CD4-positive, alpha-beta memory T cell (primary cell): ENCODE results near the gene MGAT4A. TPM values are rescaled to one million over a fixed set of nuclear protein-coding genes. Genes with fewer than 3 reads are reported as not detected.

Source experiments
- CTCF ChIA-PET: fragments of 350-600 bp; sonication (Branson Sonifier 250); formaldehyde crosslinking; loops from one replicate; lab custom pipeline; 2021; ENCODE audit warnings: inconsistent platforms; ENCODE audit not compliant: partially characterized antibody; lab: Charles Lee
- POLR2A ChIA-PET: fragments of 350-600 bp; sonication (Branson Sonifier 250); formaldehyde crosslinking; loops from one replicate; lab custom pipeline; 2021; ENCODE audit not compliant: partially characterized antibody; lab: Charles Lee
- DNase-seq, 5 donors: peaks; one replicate each; pipeline versions ENCODE4 v3.0.0 to v3.0.0-alpha.2; 2020 to 2022; ENCODE audit warnings: mixed read lengths in 1 of 5
- H3K27ac ChIP-seq: one replicate; pipeline ENCODE4 v1.7.0; 2013; ENCODE audit warnings: low read depth, low read length
- H3K27me3 ChIP-seq: 2 replicates; pipeline ENCODE4 v1.7.0; 2013; ENCODE audit warnings: mild to moderate bottlenecking, low read length, moderate library complexity; ENCODE audit not compliant: insufficient read depth
- H3K36me3 ChIP-seq: 2 replicates; pipeline ENCODE4 v1.7.0; 2013; ENCODE audit warnings: mild to moderate bottlenecking, low read length, moderate library complexity; ENCODE audit not compliant: insufficient read depth
- H3K4me1 ChIP-seq: 2 replicates; pipeline ENCODE4 v1.7.0; 2013; ENCODE audit warnings: mild to moderate bottlenecking, low read length, moderate library complexity; ENCODE audit not compliant: insufficient read depth
- H3K4me3 ChIP-seq, 2 donors: one replicate each; pipeline ENCODE4 v1.7.0; 2013; ENCODE audit warnings: low read length in 2 of 2, mild to moderate bottlenecking in 1 of 2
- H3K9me3 ChIP-seq, 2 donors: one replicate each; pipeline ENCODE4 v1.7.0; 2013; ENCODE audit warnings: low read length in 2 of 2, control low read depth in 1 of 2; ENCODE audit not compliant: control insufficient read depth in 1 of 2
- H3K27ac Mint-ChIP-seq, 7 donors: one replicate each; pipeline ENCODE4 v1.8.0; 2020 to 2021; ENCODE audit warnings: mixed read lengths in 7 of 7, mild to moderate bottlenecking in 6 of 7, inconsistent platforms in 3 of 7, moderate library complexity in 3 of 7
- H3K27me3 Mint-ChIP-seq, 2 donors: one replicate each; pipeline ENCODE4 v1.8.0; 2020 to 2021; ENCODE audit warnings: mixed read lengths in 2 of 2
- H3K36me3 Mint-ChIP-seq, 2 donors: one replicate each; pipeline ENCODE4 v1.8.0; 2020 to 2021; ENCODE audit warnings: mixed read lengths in 2 of 2, inconsistent platforms in 1 of 2, mild to moderate bottlenecking in 1 of 2
- H3K4me1 Mint-ChIP-seq, 4 donors: one replicate each; pipeline ENCODE4 v1.8.0; 2020 to 2021; ENCODE audit warnings: mixed read lengths in 4 of 4, mild to moderate bottlenecking in 1 of 4
- H3K4me3 Mint-ChIP-seq, 8 donors: one replicate each; pipeline ENCODE4 v1.8.0; 2020 to 2021; ENCODE audit warnings: mixed read lengths in 8 of 8, mild to moderate bottlenecking in 7 of 8, moderate library complexity in 6 of 8, inconsistent platforms in 3 of 8
- H3K9me3 Mint-ChIP-seq, 8 donors: one replicate each; pipeline ENCODE4 v1.8.0; 2020 to 2021; ENCODE audit warnings: mixed read lengths in 8 of 8, mild to moderate bottlenecking in 5 of 8, inconsistent platforms in 3 of 8, moderate library complexity in 1 of 8
- intact Hi-C: fragments of 100-400 bp; cut with micrococcal nuclease; formaldehyde crosslinking; loops from one replicate; pipeline ENCODE4 v1.15.1; 2023
- polyA plus RNA-seq, 2 donors: library from polyadenylated mRNA; unstranded; fragments of 300-500 nt; fragmentation: Illumina TruSeq; gene quantifications; one replicate each; pipeline ENCODE4 v1.2.3, GENCODE V29; 2021
- total RNA-seq, 2 experiments: library from RNA; stranded (reverse); gene quantifications; one replicate each; pipeline ENCODE4 v1.2.3, GENCODE V29; 2021

The MGAT4A gene
- total and polyA plus RNA-seq, 4 experiments from 2014 or later, result 223 to 336 (median 263) TPM

DNA sequence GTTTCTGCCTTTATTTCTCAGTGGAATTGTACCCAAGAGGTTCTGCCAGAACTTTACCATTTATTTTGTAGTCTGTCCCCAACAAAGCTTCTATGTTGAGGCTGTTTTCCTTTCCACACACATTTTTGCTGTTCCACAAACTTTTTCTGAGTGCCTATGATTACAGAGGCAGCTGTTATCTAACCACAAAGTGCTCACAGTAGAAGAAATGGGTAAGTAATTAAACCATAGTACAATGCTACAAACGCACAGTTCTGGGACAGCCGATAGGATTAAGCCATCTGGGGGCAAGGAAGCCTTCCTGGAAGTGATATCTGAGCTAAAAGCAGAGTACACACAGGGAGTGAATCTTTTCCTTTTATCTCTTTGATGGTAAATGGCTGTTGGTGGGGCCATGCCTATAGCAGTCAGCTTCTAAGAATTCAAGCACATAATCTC lies 3.9 kb upstream of the MGAT4A start:
- DNase-seq, result no peak
- H3K27me3 Mint-ChIP-seq, result no peaks in the 10 kb centered on the region
- peaks cover 72% of the 10 kb centered on the region for H3K4me1 ChIP-seq
- H3K36me3 ChIP-seq, result no peaks in the 10 kb centered on the region
- H3K9me3 ChIP-seq, result no peaks in the 10 kb centered on the region
- peak overlapping the region in 1 of 2 donors; percentile 1 for H3K4me3 ChIP-seq
- H3K4me1 Mint-ChIP-seq, result peaks cover 50 to 79% (median 62%) of the 10 kb centered on the region in 4 donors
- peak overlapping the region; percentile 47 to 98 (median 96) for H3K27ac Mint-ChIP-seq
- peaks cover 0 to 14% of the 10 kb centered on the region in 2 donors for H3K36me3 Mint-ChIP-seq
- H3K9me3 Mint-ChIP-seq, result no peaks in the 10 kb centered on the region
- H3K27ac ChIP-seq, result peak overlapping the region; percentile 95
- CTCF ChIA-PET, result interaction anchor here (0.8 to 2.8 kb wide), 6 partner anchors 13 to 103 kb away, joined by 3 to 12 read pairs (median 4); no protein-coding TSS in a partner anchor
- POLR2A ChIA-PET, result interaction anchor here (1.0 to 16.8 kb wide), 7 partner anchors 9 to 92 kb away, joined by 3 to 565 read pairs (median 209); no protein-coding TSS in a partner anchor
- intact Hi-C loops, result loop anchor here (1.0 kb wide), 1 partner anchor 36 kb away; no protein-coding TSS in a partner anchor
- no peaks in the 10 kb centered on the region for H3K27me3 ChIP-seq
- H3K4me3 Mint-ChIP-seq, result peak overlapping the region; percentile 69 to 97 (median 91)

DNA sequence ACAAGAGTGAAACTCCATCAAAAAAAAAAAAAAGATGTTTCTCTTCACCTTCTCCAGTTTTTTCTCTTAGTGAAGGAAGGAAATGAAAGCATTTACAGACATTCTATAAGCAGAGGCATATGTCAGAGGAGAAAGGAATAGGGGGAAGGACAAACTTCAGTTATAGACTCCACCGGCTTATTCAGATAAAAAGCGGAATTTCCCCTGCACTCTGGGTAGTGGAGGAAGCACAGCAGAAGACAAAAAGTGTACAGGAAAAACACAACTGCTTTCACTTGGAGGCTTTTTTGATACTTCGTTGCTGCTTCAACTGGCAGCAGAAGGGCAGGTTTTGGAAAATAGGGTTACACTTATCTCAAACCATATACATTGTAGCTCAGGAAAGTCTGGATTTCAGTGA lies 3.2 kb upstream of the MGAT4A start:
- H3K4me1 ChIP-seq, result peaks cover 72% of the 10 kb centered on the region
- H3K36me3 Mint-ChIP-seq, result peaks cover 0 to 21% of the 10 kb centered on the region in 2 donors
- no peaks in the 10 kb centered on the region for H3K9me3 ChIP-seq
- peaks cover 50 to 83% (median 62%) of the 10 kb centered on the region in 4 donors for H3K4me1 Mint-ChIP-seq
- peak overlapping the region; percentile 74 to 97 (median 92) for H3K4me3 Mint-ChIP-seq
- peak overlapping the region; percentile 95 for H3K27ac ChIP-seq
- CTCF ChIA-PET, result interaction anchor here (1.6 to 2.8 kb wide), 5 partner anchors 24 to 103 kb away, joined by 3 to 12 read pairs (median 5); no protein-coding TSS in a partner anchor
- H3K27me3 Mint-ChIP-seq, result no peaks in the 10 kb centered on the region
- no peaks in the 10 kb centered on the region for H3K36me3 ChIP-seq
- POLR2A ChIA-PET, result interaction anchor here (1.2 to 16.8 kb wide), 6 partner anchors 10 to 93 kb away, joined by 7 to 565 read pairs (median 238); no protein-coding TSS in a partner anchor
- peak in 2 of 5 donors; percentile 51 to 73 for DNase-seq
- no peaks in the 10 kb centered on the region for H3K27me3 ChIP-seq
- H3K4me3 ChIP-seq, result peak overlapping the region in 1 of 2 donors; percentile 1
- peak overlapping the region; percentile 91 to 98 (median 96) for H3K27ac Mint-ChIP-seq
- H3K9me3 Mint-ChIP-seq, result no peaks in the 10 kb centered on the region
- intact Hi-C loops, result loop anchor here (1.0 kb wide), 1 partner anchor 37 kb away; no protein-coding TSS in a partner anchor

DNA sequence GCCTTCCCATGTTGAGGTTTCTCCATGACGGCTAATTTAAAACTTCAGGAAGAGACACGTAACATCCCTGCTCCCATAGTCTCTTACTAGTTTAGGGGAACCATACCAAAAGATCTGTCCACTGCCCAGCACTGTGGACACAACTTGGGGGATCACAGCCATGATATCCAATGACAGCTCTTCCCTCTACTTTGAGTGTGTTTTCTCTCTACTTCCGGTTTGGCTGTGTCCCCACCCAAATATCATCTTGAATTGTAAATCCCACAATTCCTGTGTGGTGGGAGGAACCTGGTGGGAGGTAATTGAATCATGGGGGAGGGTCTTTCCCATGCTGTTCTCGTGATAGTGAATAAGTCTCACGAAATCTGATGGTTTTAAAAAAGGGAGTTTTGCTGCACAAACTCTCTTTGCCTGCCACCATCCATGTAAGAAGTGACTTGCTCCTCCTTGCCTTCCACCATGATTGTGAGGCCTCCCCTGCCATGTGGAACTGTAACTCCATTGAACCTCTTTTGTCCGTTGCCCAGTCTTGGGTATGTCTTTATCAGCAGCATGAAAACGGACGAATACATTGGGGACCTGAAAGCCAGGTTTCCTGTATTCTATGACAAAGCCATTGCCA lies 1.6 kb upstream of the MGAT4A start:
- ChIA-PET POLR2A (interaction anchor here (0.5 to 16.8 kb wide), 15 partner anchors 9 to 124 kb away, joined by 3 to 565 read pairs (median 23); partner anchors contain the start of genes COA5 and UNC50), CTCF (interaction anchor here (0.9 to 5.0 kb wide), 8 partner anchors 9 to 100 kb away, joined by 3 to 51 read pairs (median 4); no protein-coding TSS in a partner anchor)
- Mint-ChIP-seq H3K4me3 (peak overlapping the region; percentile 90 to 97 (median 94)), H3K27ac (peak overlapping the region; percentile 95 to 98 (median 97)), H3K36me3 (peaks cover 0 to 28% of the 10 kb centered on the region in 2 donors), H3K27me3 (no peaks in the 10 kb centered on the region), H3K4me1 (peaks cover 44 to 80% (median 54%) of the 10 kb centered on the region in 4 donors), H3K9me3 (no peaks in the 10 kb centered on the region)
- H3K9me3 ChIP-seq, result no peaks in the 10 kb centered on the region
- no peaks in the 10 kb centered on the region for H3K27me3 ChIP-seq
- peak overlapping the region; percentile 15 to 67 for H3K4me3 ChIP-seq
- intact Hi-C loops, result no loop called here
- DNase-seq, result no peak
- no peaks in the 10 kb centered on the region for H3K36me3 ChIP-seq
- peaks cover 72% of the 10 kb centered on the region for H3K4me1 ChIP-seq
- H3K27ac ChIP-seq, result peak overlapping the region; percentile 95

DNA sequence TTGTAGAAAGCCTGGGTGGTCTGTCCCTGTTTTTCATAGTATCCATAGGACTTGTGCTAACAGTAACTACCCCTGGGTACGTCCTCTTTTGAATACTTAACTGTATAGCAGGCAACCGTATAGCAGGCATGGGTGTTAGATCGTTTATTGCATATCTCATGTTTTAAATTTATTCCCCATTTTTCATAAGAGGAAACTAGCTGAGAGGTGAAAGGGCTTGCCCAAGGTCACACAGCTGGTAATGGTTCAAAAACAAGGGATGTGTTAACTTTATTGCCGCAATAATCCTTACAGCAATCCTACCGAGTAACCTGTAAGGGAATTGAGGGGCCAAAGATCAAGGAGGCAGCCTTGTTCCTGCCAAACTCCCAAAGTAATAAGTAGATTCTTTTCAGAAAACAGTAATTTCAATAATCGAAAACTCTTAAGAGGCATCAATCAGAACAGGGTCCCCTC lies 990 bp upstream of the MGAT4A start:
- DNase-seq, result no peak
- no peaks in the 10 kb centered on the region for H3K9me3 Mint-ChIP-seq
- ChIA-PET POLR2A (interaction anchor here (1.1 to 16.8 kb wide), 17 partner anchors 10 to 123 kb away, joined by 3 to 565 read pairs (median 13); partner anchors contain the start of genes COA5 and UNC50), CTCF (interaction anchor here (0.7 to 5.0 kb wide), 6 partner anchors 10 to 91 kb away, joined by 3 to 51 read pairs (median 5); no protein-coding TSS in a partner anchor)
- Histone ChIP-seq H3K4me1 (peaks cover 72% of the 10 kb centered on the region), H3K9me3 (no peaks in the 10 kb centered on the region), H3K4me3 (peak overlapping the region; percentile 15 to 67), H3K27me3 (no peaks in the 10 kb centered on the region), H3K36me3 (no peaks in the 10 kb centered on the region), H3K27ac (peak overlapping the region; percentile 95)
- peaks cover 3 to 31% of the 10 kb centered on the region in 2 donors for H3K36me3 Mint-ChIP-seq
- H3K4me3 Mint-ChIP-seq, result peak overlapping the region; percentile 90 to 97 (median 94)
- H3K27ac Mint-ChIP-seq, result peak overlapping the region; percentile 91 to 98 (median 96)
- no peaks in the 10 kb centered on the region for H3K27me3 Mint-ChIP-seq
- H3K4me1 Mint-ChIP-seq, result peaks cover 46 to 80% (median 54%) of the 10 kb centered on the region in 4 donors
- intact Hi-C loops, result loop anchor here (1.0 kb wide), 1 partner anchor 26 kb away; no protein-coding TSS in a partner anchor

DNA sequence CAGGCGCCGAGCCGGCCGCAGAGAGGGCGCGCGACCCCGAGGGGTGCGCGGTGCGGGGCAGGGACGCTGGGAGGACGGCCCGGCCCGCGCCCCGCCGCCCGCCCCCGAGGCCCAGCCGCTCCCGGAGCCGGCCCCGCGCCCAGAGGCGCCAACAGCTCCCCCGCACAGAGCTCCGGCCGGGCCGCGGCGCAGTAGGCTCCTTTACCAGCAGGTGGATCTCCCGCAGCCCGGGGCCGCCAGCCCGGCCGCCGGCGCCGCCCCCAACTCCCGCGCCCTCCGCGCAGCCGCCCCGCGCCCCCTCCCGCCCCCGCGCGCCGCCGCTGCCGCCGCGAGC lies 258 bp downstream of the MGAT4A start:
- Histone ChIP-seq H3K9me3 (no peaks in the 10 kb centered on the region), H3K27me3 (no peaks in the 10 kb centered on the region), H3K36me3 (no peaks in the 10 kb centered on the region), H3K4me3 (no peak overlapping the region), H3K4me1 (peaks cover 72% of the 10 kb centered on the region), H3K27ac (peak overlapping the region; percentile 80)
- peaks cover 44 to 81% (median 55%) of the 10 kb centered on the region in 4 donors for H3K4me1 Mint-ChIP-seq
- H3K9me3 Mint-ChIP-seq, result no peaks in the 10 kb centered on the region
- H3K36me3 Mint-ChIP-seq, result peaks cover 12 to 40% of the 10 kb centered on the region in 2 donors
- peak; percentile 63 to 73 (median 68) for DNase-seq
- H3K27me3 Mint-ChIP-seq, result no peaks in the 10 kb centered on the region
- H3K27ac Mint-ChIP-seq, result no peak overlapping the region
- ChIA-PET POLR2A (interaction anchor here (0.6 to 16.8 kb wide), 24 partner anchors 9 to 122 kb away, joined by 3 to 565 read pairs (median 8); partner anchors contain the start of genes COA5 and UNC50), CTCF (interaction anchor here (1.0 to 5.0 kb wide), 11 partner anchors 9 to 99 kb away, joined by 3 to 51 read pairs (median 5); no protein-coding TSS in a partner anchor)
- peak overlapping the region in 3 of 8 donors; percentile 90 to 94 (median 91) for H3K4me3 Mint-ChIP-seq
- intact Hi-C loops, result loop anchor here (1.0 kb wide), 3 partner anchors 28 to 105 kb away; no protein-coding TSS in a partner anchor

GRCh38 chr2:98730053-98730706 lies 752 bp downstream of the MGAT4A start:
- POLR2A ChIA-PET, result interaction anchor here (0.6 to 16.8 kb wide), 25 partner anchors 9 to 108 kb away, joined by 3 to 565 read pairs (median 6); no protein-coding TSS in a partner anchor
- H3K27me3 ChIP-seq, result no peaks in the 10 kb centered on the region
- intact Hi-C loops, result loop anchor here (1.0 kb wide), 2 partner anchors 41 to 105 kb away; no protein-coding TSS in a partner anchor
- peaks cover 14 to 42% of the 10 kb centered on the region in 2 donors for H3K36me3 Mint-ChIP-seq
- peak overlapping the region; percentile 83 to 95 (median 91) for H3K27ac Mint-ChIP-seq
- CTCF ChIA-PET, result interaction anchor here (0.6 to 5.0 kb wide), 18 partner anchors 9 to 106 kb away, joined by 3 to 51 read pairs (median 4); no protein-coding TSS in a partner anchor
- peak overlapping the region; percentile 80 for H3K27ac ChIP-seq
- peak overlapping the region; percentile 90 to 94 (median 92) for H3K4me3 Mint-ChIP-seq
- H3K9me3 Mint-ChIP-seq, result no peaks in the 10 kb centered on the region
- H3K4me3 ChIP-seq, result peak overlapping the region; percentile 59 to 86
- DNase-seq, result peak; percentile 59 to 76 (median 61)
- no peaks in the 10 kb centered on the region for H3K27me3 Mint-ChIP-seq
- peaks cover 2% of the 10 kb centered on the region for H3K36me3 ChIP-seq
- H3K4me1 ChIP-seq, result peaks cover 74% of the 10 kb centered on the region
- peaks cover 47 to 84% (median 58%) of the 10 kb centered on the region in 4 donors for H3K4me1 Mint-ChIP-seq
- H3K9me3 ChIP-seq, result no peaks in the 10 kb centered on the region
